ENCODE results near the gene NNAT.

The NNAT gene

GRCh38 chr20:37564016-37564387, 43.0 kb downstream of the NNAT start:
- Mint-ChIP-seq H3K9me3 (no peaks in the 10 kb centered on the region), H3K4me3 (no peak overlapping the region), H3K27me3 (ENCODE audit: low read depth) (peaks cover 26% of the 10 kb centered on the region), H3K4me1 (peaks cover 48% of the 10 kb centered on the region), H3K27ac (no peak overlapping the region), H3K36me3 (ENCODE audit: low read depth) (no peaks in the 10 kb centered on the region)
- TF ChIP-seq CTCF (IDR thresholded peaks at IDR 0.05; ENCODE audit: unreplicated experiment in 3 of 3), result no peak

GRCh38 chr20:37564388-37565133, 43.5 kb downstream of the NNAT start:
- TF ChIP-seq CTCF (IDR thresholded peaks at IDR 0.05; ENCODE audit: unreplicated experiment in 3 of 3), result peak; percentile 94 to 97 (median 96)
- Mint-ChIP-seq H3K27ac (peak overlapping the region in 2 of 3 experiments; percentile 65 to 69), H3K36me3 (ENCODE audit: low read depth) (no peaks in the 10 kb centered on the region), H3K9me3 (no peaks in the 10 kb centered on the region), H3K27me3 (ENCODE audit: low read depth) (peaks cover 28% of the 10 kb centered on the region), H3K4me3 (no peak overlapping the region), H3K4me1 (peaks cover 53% of the 10 kb centered on the region)

- no peak for TF ChIP-seq CTCF (IDR thresholded peaks at IDR 0.05; ENCODE audit: unreplicated experiment in 3 of 3)
- Mint-ChIP-seq H3K4me3 (peak overlapping the region; percentile 8 to 61 (median 53)), H3K4me1 (peaks cover 51% of the 10 kb centered on the region), H3K27me3 (ENCODE audit: low read depth) (peaks cover 23% of the 10 kb centered on the region), H3K36me3 (ENCODE audit: low read depth) (no peaks in the 10 kb centered on the region), H3K9me3 (no peaks in the 10 kb centered on the region), H3K27ac (peak overlapping the region; percentile 65 to 92 (median 69))
Observed at GRCh38 chr20:37565134-37565811, 44.2 kb downstream of the NNAT start.

DNA sequence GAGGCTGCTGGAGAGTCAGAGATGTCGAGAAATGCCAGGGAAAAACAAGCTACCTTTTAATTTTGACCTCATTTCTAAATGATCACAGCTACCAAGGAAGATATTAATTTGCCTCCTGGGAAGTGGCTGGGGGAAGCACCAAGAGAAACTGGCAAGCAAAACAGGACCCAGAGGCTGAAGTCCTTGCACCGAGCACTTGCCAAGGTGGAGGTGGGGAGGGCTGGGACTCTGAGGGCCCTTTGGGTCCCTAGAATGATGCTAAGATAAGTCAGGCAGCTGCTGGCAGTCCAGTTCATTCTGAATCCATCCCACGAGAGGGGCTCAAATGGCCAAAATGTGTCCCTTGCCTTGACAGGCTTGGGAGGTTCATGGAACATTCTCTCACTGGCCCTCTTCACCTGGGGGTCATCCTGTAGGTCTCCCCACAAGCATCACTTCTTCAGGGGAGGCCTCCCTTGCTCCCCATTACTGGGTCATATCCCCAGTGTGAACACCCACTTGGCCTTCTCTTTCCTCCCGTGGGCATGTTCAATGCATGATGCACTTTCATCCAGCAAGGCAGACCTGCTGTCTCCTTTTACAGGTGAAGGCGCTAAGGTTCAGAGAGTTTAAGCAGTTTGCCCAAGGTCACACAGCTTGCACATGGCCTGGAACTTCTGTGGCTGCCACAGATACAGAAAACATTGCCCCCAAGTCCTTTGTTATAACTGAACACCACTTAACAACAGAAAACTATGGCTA, 45.7 kb downstream of the NNAT start:
- Mint-ChIP-seq H3K27me3 (ENCODE audit: low read depth) (peaks cover 34% of the 10 kb centered on the region), H3K4me1 (peaks cover 46% of the 10 kb centered on the region), H3K4me3 (peak overlapping the region in 2 of 3 experiments; percentile 15 to 67), H3K9me3 (no peaks in the 10 kb centered on the region), H3K36me3 (ENCODE audit: low read depth) (no peaks in the 10 kb centered on the region), H3K27ac (peak overlapping the region; percentile 54 to 90 (median 55))
- TF ChIP-seq CTCF (IDR thresholded peaks at IDR 0.05; ENCODE audit: unreplicated experiment in 3 of 3), result no peak

DNA sequence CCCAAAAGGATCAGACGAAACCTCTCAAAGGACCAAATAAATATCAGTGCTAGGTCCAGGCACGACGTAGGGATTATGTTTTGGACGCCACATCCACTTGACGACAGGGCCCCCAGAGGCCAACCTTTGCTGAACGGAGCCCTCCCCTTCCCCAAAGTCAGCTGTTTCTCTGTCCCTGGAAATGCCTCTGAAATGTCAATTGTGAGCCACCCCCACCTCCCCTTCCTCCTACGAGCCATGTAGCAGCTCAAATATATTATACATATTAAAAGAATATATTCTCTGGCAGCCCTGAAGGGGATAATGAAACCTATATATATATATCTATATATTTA, 46.2 kb downstream of the NNAT start:
- Mint-ChIP-seq H3K27ac (peak overlapping the region; percentile 54 to 90 (median 55)), H3K27me3 (ENCODE audit: low read depth) (peaks cover 31% of the 10 kb centered on the region), H3K4me3 (peak overlapping the region in 2 of 3 experiments; percentile 0 to 67), H3K4me1 (peaks cover 46% of the 10 kb centered on the region), H3K9me3 (no peaks in the 10 kb centered on the region), H3K36me3 (ENCODE audit: low read depth) (no peaks in the 10 kb centered on the region)
- no peak for TF ChIP-seq CTCF (IDR thresholded peaks at IDR 0.05; ENCODE audit: unreplicated experiment in 3 of 3)
